ENCODE data around the gene CBX7. TPM values are rescaled to one million over a fixed set of nuclear protein-coding genes. Genes with fewer than 3 reads are reported as not detected.

Gene CBX7
- total and polyA plus RNA-seq, 2 donors (not counting 1 experiment from before 2014, with no cell fraction given): 2.8 to 14.7 TPM

DNA sequence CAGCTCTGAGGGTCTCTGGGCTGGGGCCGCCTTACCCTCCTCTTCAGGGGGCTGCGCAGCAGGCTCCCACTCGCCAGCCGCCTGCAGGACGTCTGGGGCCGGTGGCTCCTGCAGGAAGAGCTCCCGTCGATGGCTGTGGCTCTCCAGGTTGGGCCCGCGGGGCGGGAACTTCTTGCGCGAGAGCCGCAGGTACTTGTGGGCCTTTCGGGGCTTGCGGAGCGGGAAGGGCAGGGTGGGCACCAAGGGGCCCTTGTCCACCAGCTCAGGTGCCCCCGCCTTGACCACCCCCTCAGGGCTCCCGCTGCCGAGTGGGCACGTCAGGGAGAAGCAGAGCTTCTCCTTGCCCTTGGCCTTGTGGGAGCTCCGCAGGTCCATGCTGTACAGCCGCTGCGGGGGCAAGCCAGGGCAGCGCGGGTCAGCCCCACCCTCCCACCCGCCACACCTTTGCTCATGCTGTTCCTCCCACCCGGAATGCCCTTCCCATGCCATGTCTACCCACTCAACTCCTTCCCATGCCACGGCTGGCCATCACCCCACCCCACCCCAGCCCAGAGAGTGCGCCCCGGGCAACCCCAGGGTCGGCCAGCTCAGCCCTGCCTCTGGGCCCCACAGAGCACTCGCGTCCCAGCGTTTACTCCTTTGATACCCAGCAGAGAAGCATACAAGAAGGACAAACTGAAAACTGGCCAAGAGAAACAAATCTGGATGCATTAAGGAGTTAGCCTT, 18.0 kb downstream of the CBX7 start:
- Histone ChIP-seq H3K4me2 (ENCODE audit: extremely low read depth, insufficient read depth, low read length) (no peak overlapping the region), H3K79me2 (ENCODE audit: control insufficient read depth, insufficient read depth, low read length) (no peaks in the 10 kb centered on the region), H2AFZ (ENCODE audit: low read length) (no peak overlapping the region), H3K27ac (ENCODE audit: insufficient read depth, low read length) (no peak overlapping the region), H3K4me1 (ENCODE audit: control insufficient read depth, extremely low read depth, insufficient read depth, low read length) (peaks cover 9% of the 10 kb centered on the region), H4K20me1 (ENCODE audit: control insufficient read depth, extremely low read depth, insufficient read depth, low read length) (no peaks in the 10 kb centered on the region), H3K27me3 (ENCODE audit: control insufficient read depth, insufficient read depth, low read length) (no peaks in the 10 kb centered on the region), H3K4me3 (replicated peaks in 1 of 4; ENCODE audit: control extremely low read depth in 1 of 4, insufficient read depth in 1 of 4, low read depth in 3 of 4, low read length in 4 of 4) (no peak overlapping the region), H3K36me3 (ENCODE audit: control insufficient read depth, insufficient read depth, low read length) (no peaks in the 10 kb centered on the region), H3K9me3 (ENCODE audit: control insufficient read depth, insufficient read depth, low read depth, low read length) (no peaks in the 10 kb centered on the region), H3K9ac (ENCODE audit: insufficient read depth, low read length) (no peak overlapping the region)
- no peak for DNase-seq (ENCODE audit: low read depth in 2 of 2)
- TF ChIP-seq EZH2 (IDR thresholded peaks at IDR 0.05; ENCODE audit: low read length, missing control alignments): no peak
- TF ChIP-seq, protein P1, sequence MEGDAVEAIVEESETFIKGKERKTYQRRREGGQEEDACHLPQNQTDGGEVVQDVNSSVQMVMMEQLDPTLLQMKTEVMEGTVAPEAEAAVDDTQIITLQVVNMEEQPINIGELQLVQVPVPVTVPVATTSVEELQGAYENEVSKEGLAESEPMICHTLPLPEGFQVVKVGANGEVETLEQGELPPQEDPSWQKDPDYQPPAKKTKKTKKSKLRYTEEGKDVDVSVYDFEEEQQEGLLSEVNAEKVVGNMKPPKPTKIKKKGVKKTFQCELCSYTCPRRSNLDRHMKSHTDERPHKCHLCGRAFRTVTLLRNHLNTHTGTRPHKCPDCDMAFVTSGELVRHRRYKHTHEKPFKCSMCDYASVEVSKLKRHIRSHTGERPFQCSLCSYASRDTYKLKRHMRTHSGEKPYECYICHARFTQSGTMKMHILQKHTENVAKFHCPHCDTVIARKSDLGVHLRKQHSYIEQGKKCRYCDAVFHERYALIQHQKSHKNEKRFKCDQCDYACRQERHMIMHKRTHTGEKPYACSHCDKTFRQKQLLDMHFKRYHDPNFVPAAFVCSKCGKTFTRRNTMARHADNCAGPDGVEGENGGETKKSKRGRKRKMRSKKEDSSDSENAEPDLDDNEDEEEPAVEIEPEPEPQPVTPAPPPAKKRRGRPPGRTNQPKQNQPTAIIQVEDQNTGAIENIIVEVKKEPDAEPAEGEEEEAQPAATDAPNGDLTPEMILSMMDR (conservative IDR thresholded peaks at IDR 0.05 in 1 of 2, IDR thresholded peaks at IDR 0.05 in 1 of 2; ENCODE audit: low read depth in 1 of 2, low read length in 2 of 2): no peak

DNA sequence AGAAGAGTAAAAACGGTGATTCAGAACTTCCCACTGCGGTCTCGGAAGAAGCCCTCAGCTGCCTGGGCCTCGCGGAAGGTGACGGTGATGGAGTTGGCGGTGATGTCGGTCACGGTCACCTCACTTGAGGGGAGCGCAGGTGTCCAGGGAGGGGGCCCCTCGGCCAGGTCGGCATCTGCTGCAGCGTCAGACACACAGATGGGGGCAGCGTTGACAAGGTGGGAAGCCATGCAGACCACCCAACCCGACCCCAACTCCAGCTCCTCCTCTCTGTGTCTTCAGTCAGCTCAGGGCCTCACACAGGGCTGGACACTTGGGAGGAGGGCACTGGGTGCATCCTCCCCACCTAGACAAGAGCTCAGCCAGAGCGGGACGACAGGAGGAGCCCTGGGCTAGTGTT, 18.6 kb downstream of the CBX7 start:
- Histone ChIP-seq H3K4me2 (ENCODE audit: extremely low read depth, insufficient read depth, low read length) (no peak overlapping the region), H3K4me3 (replicated peaks in 1 of 4; ENCODE audit: control extremely low read depth in 1 of 4, insufficient read depth in 1 of 4, low read depth in 3 of 4, low read length in 4 of 4) (no peak overlapping the region), H3K4me1 (ENCODE audit: control insufficient read depth, extremely low read depth, insufficient read depth, low read length) (peaks cover 9% of the 10 kb centered on the region), H3K27me3 (ENCODE audit: control insufficient read depth, insufficient read depth, low read length) (no peaks in the 10 kb centered on the region), H3K79me2 (ENCODE audit: control insufficient read depth, insufficient read depth, low read length) (no peaks in the 10 kb centered on the region), H3K9me3 (ENCODE audit: control insufficient read depth, insufficient read depth, low read depth, low read length) (no peaks in the 10 kb centered on the region), H3K36me3 (ENCODE audit: control insufficient read depth, insufficient read depth, low read length) (no peaks in the 10 kb centered on the region), H2AFZ (ENCODE audit: low read length) (no peak overlapping the region), H3K9ac (ENCODE audit: insufficient read depth, low read length) (no peak overlapping the region), H4K20me1 (ENCODE audit: control insufficient read depth, extremely low read depth, insufficient read depth, low read length) (no peaks in the 10 kb centered on the region), H3K27ac (ENCODE audit: insufficient read depth, low read length) (no peak overlapping the region)
- no peak for DNase-seq (ENCODE audit: low read depth in 2 of 2)
- TF ChIP-seq EZH2 (IDR thresholded peaks at IDR 0.05; ENCODE audit: low read length, missing control alignments): no peak
- TF ChIP-seq, protein P1 (conservative IDR thresholded peaks at IDR 0.05 in 1 of 2, IDR thresholded peaks at IDR 0.05 in 1 of 2; ENCODE audit: low read depth in 1 of 2, low read length in 2 of 2): no peak

DNA sequence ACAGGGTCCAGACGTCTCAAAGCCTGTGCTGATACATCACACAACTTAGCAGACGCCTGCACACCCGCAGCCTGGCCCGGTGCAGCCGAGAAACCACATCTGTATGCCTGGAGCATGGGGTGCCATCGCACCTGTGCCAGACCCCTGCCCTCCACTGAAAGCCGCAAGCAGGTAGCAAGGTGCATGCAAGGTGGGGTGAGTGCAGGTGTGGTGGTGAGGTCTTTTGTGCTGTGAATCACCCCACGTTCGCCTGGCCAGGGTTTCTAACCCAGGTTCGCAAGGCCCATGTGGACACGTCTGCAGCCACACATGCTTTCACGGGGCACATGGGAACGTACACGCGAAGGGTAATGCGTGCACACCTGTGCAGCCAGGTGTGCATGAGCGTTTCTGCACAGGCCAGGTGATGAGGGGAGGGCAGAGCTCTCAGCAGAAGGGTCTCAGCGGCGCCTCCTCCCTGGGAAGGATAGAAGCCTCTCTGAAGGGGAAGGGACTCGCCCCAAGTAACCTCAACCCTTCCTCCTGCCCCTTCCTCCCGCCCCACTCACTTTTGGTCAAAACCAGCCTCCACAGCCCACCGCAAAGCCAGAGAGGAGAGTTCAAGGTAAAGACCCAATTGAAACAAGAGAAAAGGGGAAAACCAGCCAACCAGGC, 19.5 kb downstream of the CBX7 start:
- H3K9me3 ChIP-seq (ENCODE audit: control insufficient read depth, insufficient read depth, low read depth, low read length): no peaks in the 10 kb centered on the region
- no peak for TF ChIP-seq EZH2 (IDR thresholded peaks at IDR 0.05; ENCODE audit: low read length, missing control alignments)
- TF ChIP-seq, protein P1 (conservative IDR thresholded peaks at IDR 0.05 in 1 of 2, IDR thresholded peaks at IDR 0.05 in 1 of 2; ENCODE audit: low read depth in 1 of 2, low read length in 2 of 2): no peak
- no peak for DNase-seq (ENCODE audit: low read depth in 2 of 2)
- H3K79me2 ChIP-seq (ENCODE audit: control insufficient read depth, insufficient read depth, low read length): no peaks in the 10 kb centered on the region
- H3K27ac ChIP-seq (ENCODE audit: insufficient read depth, low read length): no peak overlapping the region
- H3K36me3 ChIP-seq (ENCODE audit: control insufficient read depth, insufficient read depth, low read length): no peaks in the 10 kb centered on the region
- no peak overlapping the region for H3K4me3 ChIP-seq (replicated peaks in 1 of 4; ENCODE audit: control extremely low read depth in 1 of 4, insufficient read depth in 1 of 4, low read depth in 3 of 4, low read length in 4 of 4)
- no peak overlapping the region for H3K4me2 ChIP-seq (ENCODE audit: extremely low read depth, insufficient read depth, low read length)
- peaks cover 9% of the 10 kb centered on the region for H3K4me1 ChIP-seq (ENCODE audit: control insufficient read depth, extremely low read depth, insufficient read depth, low read length)
- H3K27me3 ChIP-seq (ENCODE audit: control insufficient read depth, insufficient read depth, low read length): no peaks in the 10 kb centered on the region
- H2AFZ ChIP-seq (ENCODE audit: low read length): no peak overlapping the region
- H3K9ac ChIP-seq (ENCODE audit: insufficient read depth, low read length): no peak overlapping the region
- H4K20me1 ChIP-seq (ENCODE audit: control insufficient read depth, extremely low read depth, insufficient read depth, low read length): no peaks in the 10 kb centered on the region
